ENCODE results near the gene SMIM12. TPM values are rescaled to one million over a fixed set of nuclear protein-coding genes. Genes with fewer than 3 reads are reported as not detected.

SMIM12 gene
- total RNA-seq, 1 donor from 2014 or later: 9.5 TPM

DNA sequence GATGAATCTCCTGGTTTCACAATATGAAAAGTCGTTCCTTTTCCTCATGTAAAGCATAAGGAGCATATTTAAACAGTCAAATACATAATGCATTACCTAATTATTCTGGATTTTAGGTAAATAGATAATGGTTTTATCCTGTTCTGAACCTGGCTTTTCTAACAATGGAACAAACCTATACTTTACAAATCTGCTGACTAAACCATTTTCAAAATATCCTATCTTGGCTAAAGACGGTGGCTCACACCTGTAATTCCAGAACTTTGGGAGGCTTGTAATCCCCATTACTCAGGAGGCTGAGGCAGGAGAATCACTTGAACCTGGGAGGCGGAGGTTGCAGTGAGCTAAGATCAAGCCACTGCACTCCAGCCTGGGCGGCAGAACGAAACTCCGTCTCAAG is 2.9 kb downstream of the SMIM12 start:
- Mint-ChIP-seq H3K9me3 (no peaks in the 10 kb centered on the region), H3K4me1 (peaks cover 27% of the 10 kb centered on the region), H3K36me3 (peaks cover 3% of the 10 kb centered on the region), H3K4me3 (no peak overlapping the region), H3K27me3 (ENCODE audit: insufficient read depth, low read depth) (peaks cover 5% of the 10 kb centered on the region), H3K27ac (no peak overlapping the region)
- no peak overlapping the region for H3K4me2 ChIP-seq
- TF ChIP-seq EZH2phosphoT487 (IDR thresholded peaks at IDR 0.05) (no peak), EZH2 (IDR thresholded peaks at IDR 0.05) (no peak)
- TF ChIP-seq, protein P1, sequence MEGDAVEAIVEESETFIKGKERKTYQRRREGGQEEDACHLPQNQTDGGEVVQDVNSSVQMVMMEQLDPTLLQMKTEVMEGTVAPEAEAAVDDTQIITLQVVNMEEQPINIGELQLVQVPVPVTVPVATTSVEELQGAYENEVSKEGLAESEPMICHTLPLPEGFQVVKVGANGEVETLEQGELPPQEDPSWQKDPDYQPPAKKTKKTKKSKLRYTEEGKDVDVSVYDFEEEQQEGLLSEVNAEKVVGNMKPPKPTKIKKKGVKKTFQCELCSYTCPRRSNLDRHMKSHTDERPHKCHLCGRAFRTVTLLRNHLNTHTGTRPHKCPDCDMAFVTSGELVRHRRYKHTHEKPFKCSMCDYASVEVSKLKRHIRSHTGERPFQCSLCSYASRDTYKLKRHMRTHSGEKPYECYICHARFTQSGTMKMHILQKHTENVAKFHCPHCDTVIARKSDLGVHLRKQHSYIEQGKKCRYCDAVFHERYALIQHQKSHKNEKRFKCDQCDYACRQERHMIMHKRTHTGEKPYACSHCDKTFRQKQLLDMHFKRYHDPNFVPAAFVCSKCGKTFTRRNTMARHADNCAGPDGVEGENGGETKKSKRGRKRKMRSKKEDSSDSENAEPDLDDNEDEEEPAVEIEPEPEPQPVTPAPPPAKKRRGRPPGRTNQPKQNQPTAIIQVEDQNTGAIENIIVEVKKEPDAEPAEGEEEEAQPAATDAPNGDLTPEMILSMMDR (IDR thresholded peaks at IDR 0.05): no peak
- no peak for DNase-seq (ENCODE audit: low spot score)
- no peak overlapping the region for H3K27ac ChIP-seq
- peaks cover 34% of the 10 kb centered on the region for H3K79me2 ChIP-seq (ENCODE audit: low read depth)
- peaks cover 20% of the 10 kb centered on the region for H4K20me1 ChIP-seq (ENCODE audit: low read depth)
- no peaks in the 10 kb centered on the region for H3K9me3 ChIP-seq (ENCODE audit: low read depth)
- peaks cover 8% of the 10 kb centered on the region for H3F3A ChIP-seq (ENCODE audit: low read depth)
- H2AFZ ChIP-seq (replicated peaks): no peak overlapping the region
- H3K27me3 ChIP-seq: peaks cover 8% of the 10 kb centered on the region
- H3K4me3 ChIP-seq: no peak overlapping the region
- H3K36me3 ChIP-seq: no peaks in the 10 kb centered on the region
- H3K4me1 ChIP-seq: peaks cover 9% of the 10 kb centered on the region
- H3K9ac ChIP-seq: no peak overlapping the region

DNA sequence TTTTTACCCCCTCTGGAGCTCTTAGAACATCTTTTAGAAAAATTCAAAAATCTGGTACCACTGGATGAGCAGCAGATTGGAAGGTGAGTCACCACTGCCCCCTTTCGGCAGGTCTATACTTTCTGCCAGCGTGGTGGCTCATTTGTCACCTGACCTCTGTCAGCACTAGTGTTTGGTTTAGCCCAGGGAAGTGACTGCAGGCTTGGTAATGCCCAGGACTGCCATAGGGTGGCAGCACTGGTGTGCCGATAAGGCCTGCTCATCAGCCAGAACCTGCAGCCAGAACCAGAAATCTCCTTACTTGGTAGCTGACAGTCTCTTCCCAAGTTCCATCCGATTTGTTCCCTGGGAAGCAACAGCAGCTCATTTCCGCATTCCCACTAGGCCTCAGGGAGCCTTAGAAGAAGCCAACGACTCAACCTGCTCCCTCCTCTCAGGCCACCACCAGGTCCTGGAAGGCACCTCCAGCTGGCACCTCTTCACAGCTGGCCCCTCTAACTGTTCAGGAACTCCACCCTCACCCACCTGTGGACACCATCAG is 6.8 kb downstream of the SMIM12 start:
- no peaks in the 10 kb centered on the region for H3K9me3 Mint-ChIP-seq
- H4K20me1 ChIP-seq (ENCODE audit: low read depth): peaks cover 39% of the 10 kb centered on the region
- H3F3A ChIP-seq (ENCODE audit: low read depth): peaks cover 8% of the 10 kb centered on the region
- H3K79me2 ChIP-seq (ENCODE audit: low read depth): peaks cover 15% of the 10 kb centered on the region
- H3K9ac ChIP-seq: no peak overlapping the region
- peaks cover 18% of the 10 kb centered on the region for H3K36me3 Mint-ChIP-seq
- H3K36me3 ChIP-seq: no peaks in the 10 kb centered on the region
- peaks cover 26% of the 10 kb centered on the region for H3K4me1 Mint-ChIP-seq
- H3K27me3 ChIP-seq: no peaks in the 10 kb centered on the region
- peak overlapping the region; percentile 35 for H3K27ac Mint-ChIP-seq
- no peaks in the 10 kb centered on the region for H3K9me3 ChIP-seq (ENCODE audit: low read depth)
- H3K27me3 Mint-ChIP-seq (ENCODE audit: insufficient read depth, low read depth): peaks cover 2% of the 10 kb centered on the region
- H3K27ac ChIP-seq: no peak overlapping the region
- no peak overlapping the region for H3K4me3 Mint-ChIP-seq
- H3K4me3 ChIP-seq: no peak overlapping the region
- H3K4me1 ChIP-seq: no peaks in the 10 kb centered on the region
- no peak overlapping the region for H2AFZ ChIP-seq (replicated peaks)
- no peak overlapping the region for H3K4me2 ChIP-seq
- peak; percentile 95 for DNase-seq (ENCODE audit: low spot score)
- TF ChIP-seq, protein P1 (IDR thresholded peaks at IDR 0.05): peak; percentile 100
- no peak for TF ChIP-seq EZH2 (IDR thresholded peaks at IDR 0.05)

DNA sequence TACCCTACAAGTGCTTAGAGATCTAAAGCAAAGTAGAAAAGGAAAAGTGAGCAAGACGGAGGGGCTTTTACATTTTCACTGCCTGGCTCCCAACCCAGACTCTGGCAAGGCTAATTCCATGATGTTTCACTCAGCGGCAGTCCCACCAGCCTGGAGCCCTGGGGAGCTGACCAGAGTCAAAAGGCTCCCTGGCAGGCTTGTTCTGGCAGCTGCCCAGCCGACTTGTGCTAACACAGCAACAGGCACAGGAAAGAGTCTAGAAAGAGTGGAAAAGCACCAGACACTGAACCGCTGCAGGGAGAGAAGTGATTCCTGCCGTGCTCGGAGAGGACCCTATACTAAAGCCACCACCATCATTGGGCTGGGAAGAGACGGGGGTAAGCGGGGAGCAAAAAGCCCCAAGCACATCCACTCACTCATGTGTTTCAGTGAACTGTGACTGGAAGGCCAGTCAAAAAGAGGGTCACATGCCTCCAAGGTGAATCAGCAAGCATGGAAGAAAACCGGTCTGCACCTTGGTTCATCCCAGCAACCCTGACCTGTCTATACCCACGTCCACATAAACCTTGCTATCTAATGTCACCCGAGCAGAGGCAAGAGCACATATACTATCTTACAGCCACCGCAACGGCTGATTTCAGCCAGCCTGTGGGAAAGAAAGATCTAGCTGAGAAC is 8.0 kb downstream of the SMIM12 start:
- TF ChIP-seq EZH2 (IDR thresholded peaks at IDR 0.05) (no peak), EZH2phosphoT487 (IDR thresholded peaks at IDR 0.05) (no peak)
- TF ChIP-seq, protein P1 (IDR thresholded peaks at IDR 0.05): no peak
- no peak overlapping the region for H3K4me3 Mint-ChIP-seq
- H3K4me3 ChIP-seq: no peak overlapping the region
- H3K27ac Mint-ChIP-seq: no peak overlapping the region
- no peaks in the 10 kb centered on the region for H3K36me3 ChIP-seq
- H3K27me3 ChIP-seq: no peaks in the 10 kb centered on the region
- H2AFZ ChIP-seq (replicated peaks): no peak overlapping the region
- H3K27ac ChIP-seq: no peak overlapping the region
- H3K27me3 Mint-ChIP-seq (ENCODE audit: insufficient read depth, low read depth): peaks cover 2% of the 10 kb centered on the region
- no peak overlapping the region for H3K4me2 ChIP-seq
- H3K79me2 ChIP-seq (ENCODE audit: low read depth): peaks cover 4% of the 10 kb centered on the region
- no peaks in the 10 kb centered on the region for H3K4me1 ChIP-seq
- no peak for DNase-seq (ENCODE audit: low spot score)
- H4K20me1 ChIP-seq (ENCODE audit: low read depth): peaks cover 51% of the 10 kb centered on the region
- peaks cover 32% of the 10 kb centered on the region for H3K4me1 Mint-ChIP-seq
- no peaks in the 10 kb centered on the region for H3K9me3 Mint-ChIP-seq
- H3F3A ChIP-seq (ENCODE audit: low read depth): peaks cover 8% of the 10 kb centered on the region
- no peak overlapping the region for H3K9ac ChIP-seq
- no peaks in the 10 kb centered on the region for H3K9me3 ChIP-seq (ENCODE audit: low read depth)
- peaks cover 18% of the 10 kb centered on the region for H3K36me3 Mint-ChIP-seq

Measured in neural progenitor cell (in vitro differentiated cells).